ENCODE measurements around the gene TMEM106A.

TMEM106A gene

GRCh38 chr17:43210576-43210975 is 1.1 kb upstream of the TMEM106A start:
- no peak for TF ChIP-seq CTCF (conservative IDR thresholded peaks at IDR 0.05)
- no peak overlapping the region for H3K27ac ChIP-seq

GRCh38 chr17:43211123-43211479 is 574 bp upstream of the TMEM106A start:
- TF ChIP-seq CTCF (conservative IDR thresholded peaks at IDR 0.05), result no peak
- no peak overlapping the region for H3K27ac ChIP-seq

GRCh38 chr17:43212641-43213490 is 1.2 kb downstream of the TMEM106A start:
- TF ChIP-seq CTCF (conservative IDR thresholded peaks at IDR 0.05), result no peak
- H3K27ac ChIP-seq, result no peak overlapping the region

DNA sequence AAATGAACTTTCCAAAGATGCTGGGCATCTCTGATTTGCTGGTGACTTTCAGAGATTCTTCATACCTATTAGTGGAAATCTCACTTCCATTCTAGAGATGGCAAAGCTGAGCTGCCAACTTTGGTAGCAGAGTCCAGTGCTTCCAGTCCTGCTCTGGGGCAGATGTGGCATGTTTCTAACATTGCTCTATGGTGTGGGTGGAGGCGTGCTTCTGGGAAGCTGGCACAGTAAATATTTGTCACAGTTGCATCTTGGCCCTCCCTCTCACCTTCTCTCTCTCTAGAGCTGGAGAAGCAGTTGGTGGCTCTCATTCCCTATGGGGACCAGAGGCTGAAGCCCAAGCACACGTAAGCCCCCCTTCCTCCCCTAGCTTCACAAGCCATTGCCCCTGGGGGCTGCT is 1.9 kb downstream of the TMEM106A start:
- TF ChIP-seq CTCF (conservative IDR thresholded peaks at IDR 0.05), result no peak
- no peak overlapping the region for H3K27ac ChIP-seq

DNA sequence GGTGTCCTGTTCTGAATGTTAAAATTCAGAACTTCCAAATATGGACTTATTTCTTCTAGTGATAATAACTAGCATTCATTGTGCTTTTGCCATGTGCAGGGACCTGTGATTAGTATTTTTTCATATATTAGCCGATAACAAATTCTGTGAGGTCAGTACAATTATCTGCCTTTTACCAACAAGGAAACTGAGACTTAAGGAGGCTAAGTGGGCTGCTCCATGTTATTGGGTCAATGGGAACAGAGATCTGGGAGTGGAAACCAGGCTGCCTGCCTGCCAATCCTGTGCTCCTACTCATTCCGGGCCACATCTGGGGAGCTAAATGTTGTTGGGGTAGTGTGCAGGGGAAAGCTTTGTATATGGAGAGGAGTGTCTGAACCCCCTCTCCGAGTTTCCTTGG is 3.7 kb downstream of the TMEM106A start:
- TF ChIP-seq CTCF (conservative IDR thresholded peaks at IDR 0.05), result no peak
- no peak overlapping the region for H3K27ac ChIP-seq

DNA sequence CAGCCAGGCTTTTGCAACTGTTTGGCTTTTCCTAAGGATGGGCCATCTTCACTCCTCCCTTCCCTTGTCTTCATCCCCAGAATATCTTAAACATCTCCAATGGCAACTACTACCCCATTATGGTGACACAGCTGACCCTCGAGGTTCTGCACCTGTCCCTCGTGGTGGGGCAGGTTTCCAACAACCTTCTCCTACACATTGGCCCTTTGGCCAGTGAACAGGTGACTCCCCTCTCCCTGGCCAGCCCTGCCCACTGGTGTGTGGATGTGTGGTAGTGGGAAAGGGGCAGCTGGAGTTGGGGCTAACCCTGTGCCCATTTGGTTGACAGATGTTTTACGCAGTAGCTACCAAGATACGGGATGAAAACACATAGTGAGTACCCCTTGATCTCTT is 4.7 kb downstream of the TMEM106A start:
- H3K27ac ChIP-seq, result no peak overlapping the region
- no peak for TF ChIP-seq CTCF (conservative IDR thresholded peaks at IDR 0.05)

- no peak for TF ChIP-seq CTCF (conservative IDR thresholded peaks at IDR 0.05)
- no peak overlapping the region for H3K27ac ChIP-seq
Observed at GRCh38 chr17:43216762-43217613, 5.3 kb downstream of the TMEM106A start.

Measured in VCaP (cell line).